ENCODE results near the gene PJVK.

DNA sequence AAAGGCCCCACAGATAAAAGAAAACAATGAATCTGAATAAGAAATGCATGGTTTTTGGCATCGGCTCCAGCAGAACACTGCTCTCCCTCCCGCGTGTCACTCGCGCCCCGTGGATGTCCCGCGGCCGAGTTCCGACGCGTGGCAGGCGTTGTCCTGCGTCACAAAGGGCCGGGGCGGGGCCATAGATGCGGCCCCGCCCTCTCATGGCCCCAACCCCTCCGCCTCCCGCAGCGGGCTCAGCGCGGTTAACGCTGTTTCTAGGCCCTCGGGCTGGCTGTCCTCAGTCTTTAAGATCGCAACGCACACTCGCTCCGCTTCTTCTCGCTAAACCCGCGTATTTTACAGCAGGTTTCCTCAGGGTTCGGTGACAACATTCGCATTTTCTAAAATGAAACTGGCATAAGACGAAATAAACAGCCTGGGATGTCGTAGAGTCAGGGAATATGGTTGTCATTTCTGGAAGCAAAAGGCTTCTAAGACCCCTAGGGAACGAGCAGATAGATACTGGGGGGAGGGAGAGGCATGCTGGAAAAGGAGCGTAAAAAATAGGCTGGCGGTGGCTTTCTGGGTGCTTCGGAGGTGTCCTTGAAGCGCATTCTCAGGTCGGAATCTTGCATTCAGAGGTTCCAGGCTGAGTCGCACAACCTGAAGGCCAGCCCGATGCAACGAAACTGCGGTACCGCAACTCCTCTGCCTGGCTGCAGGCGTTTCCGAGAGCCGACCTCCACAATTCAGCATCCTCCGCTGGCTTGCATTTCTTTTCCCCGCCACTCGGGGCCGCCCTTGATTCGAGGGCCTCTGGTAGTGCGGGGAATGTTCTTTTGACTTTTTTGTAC, 27.5 kb downstream of the PJVK start, which contains the start of gene FKBP7:
- TF ChIP-seq CTCF (IDR thresholded peaks at IDR 0.05) (peak; percentile 56 to 83 (median 62)), POLR2AphosphoS5 (IDR thresholded peaks at IDR 0.05) (peak; percentile 93 to 96), EP300 (IDR thresholded peaks at IDR 0.05) (peak; percentile 60), POLR2A (IDR thresholded peaks at IDR 0.05; ENCODE audit: low read depth) (peak; percentile 8)
